Gastrocnemius medialis (tissue), 4 donors: ENCODE data around the gene CADM2. TPM values are rescaled to one million over a fixed set of nuclear protein-coding genes. Genes with fewer than 3 reads are reported as not detected.
"Not testable (repeated sequence)": the region's sequence is repeated elsewhere in the genome, so short reads cannot be mapped to it uniquely, and the experiment has no call there.

Source experiments
- ATAC-seq, 2 donors: fragments of 150-250 bp; one replicate each; pipeline ENCODE4 v1.9.1; 2016
- DNase-seq, 2 donors: peaks; one replicate each; pipeline ENCODE4 v3.0.0-alpha.2; 2019
- H3K27ac ChIP-seq, 4 donors: fragments of 200-600 bp; sonication (generic); 1 replicate in 1 of 4; 2 replicates in 3 of 4; pipeline ENCODE4 v1.5.1; 2016 to 2018; ENCODE audit warnings: mild to moderate bottlenecking in 2 of 4, moderate library complexity in 1 of 4
- H3K27me3 ChIP-seq, 3 donors: fragments of 200-600 bp; sonication (generic) in 2 of 3; 1 replicate in 1 of 3; 2 replicates in 2 of 3; pipeline versions ENCODE4 v1.5.1 to v1.6.0; 2016 to 2019; ENCODE audit warnings: mild to moderate bottlenecking in 1 of 3, moderate library complexity in 1 of 3
- H3K36me3 ChIP-seq, 2 donors: fragments of 200-600 bp; sonication (generic) in 1 of 2; one replicate each; pipeline ENCODE4 v1.5.1; 2017 to 2018
- H3K4me1 ChIP-seq, 2 donors: fragments of 200-600 bp; sonication (generic) in 1 of 2; one replicate each; pipeline ENCODE4 v1.5.1; 2016 to 2017; ENCODE audit warnings: mild to moderate bottlenecking in 2 of 2
- H3K4me3 ChIP-seq, 4 donors: fragments of 200-600 bp; sonication (generic) in 3 of 4; 1 replicate in 1 of 4; 2 replicates in 3 of 4; pipeline ENCODE4 v1.5.1; 2016 to 2019; ENCODE audit warnings: mild to moderate bottlenecking in 2 of 4
- H3K9me3 ChIP-seq, 3 donors: fragments of 200-600 bp; sonication (generic) in 2 of 3; 1 replicate in 1 of 3; 2 replicates in 2 of 3; pipeline ENCODE4 v1.5.1; 2016 to 2019
- CTCF ChIP-seq, 5 experiments: fragments of 450-650 bp in 3 of 5; fragments of 200-600 bp in 2 of 5; sonication (generic) in 2 of 5; IDR thresholded peaks in 4 of 5; conservative IDR thresholded peaks in 1 of 5; 1 replicate in 4 of 5; 2 replicates in 1 of 5; pipeline ENCODE4 v1.5.1; 2016 to 2019; ENCODE audit warnings: antibody characterized with exemption in 5 of 5, mild to moderate bottlenecking in 3 of 5, moderate library complexity in 3 of 5
- POLR2A ChIP-seq, 2 donors: fragments of 450-650 bp; IDR thresholded peaks; one replicate each; pipeline ENCODE4 v1.6.1; 2017; ENCODE audit warnings: antibody characterized with exemption in 2 of 2, mild to moderate bottlenecking in 2 of 2, moderate library complexity in 2 of 2
- in situ Hi-C, 4 donors: fragments of 200-750 bp; cut with MboI; loops; one replicate each; pipeline versions ENCODE4 v1.15.0 to v1.8.0; 2017; ENCODE audit warnings: low sequenced_read_pairs in 4 of 4
- intact Hi-C: fragments of 100-400 bp; cut with DNase I; formaldehyde crosslinking; loops from one replicate; pipeline ENCODE4 v1.15.1; 2023; ENCODE audit warnings: low total_unique reads
- total RNA-seq, 4 donors: library from RNA; depleted of rRNA; stranded (reverse); fragments of >200 nt; gene quantifications; one replicate each; pipeline versions ENCODE4 v1.1.0 to v1.2.3, GENCODE V29; 2016

CADM2 gene
- total RNA-seq, 4 donors from 2014 or later, result 2.7 to 9.0 (median 6.0) TPM

GRCh38 chr3:85487375-85487774 lies 528.6 kb downstream of the CADM2 start:
- no peak overlapping the region for H3K27ac ChIP-seq
- intact Hi-C loops (no loop called here), in situ Hi-C loops (no loop called here)
- DNase-seq (no peak), ATAC-seq (no peak)
- H3K9me3 ChIP-seq, result no peaks in the 10 kb centered on the region
- no peaks in the 10 kb centered on the region for H3K36me3 ChIP-seq
- H3K4me3 ChIP-seq, result no peak overlapping the region
- H3K27me3 ChIP-seq, result no peaks in the 10 kb centered on the region
- no peaks in the 10 kb centered on the region for H3K4me1 ChIP-seq
- no peak for TF ChIP-seq CTCF (IDR thresholded peaks at IDR 0.05 in 4 of 5, conservative IDR thresholded peaks at IDR 0.05 in 1 of 5)
- no peak for TF ChIP-seq POLR2A (IDR thresholded peaks at IDR 0.05)

- no peak overlapping the region for H3K4me3 ChIP-seq
- no peaks in the 10 kb centered on the region for H3K36me3 ChIP-seq
- no peak for DNase-seq
- no peak for ATAC-seq
- no peaks in the 10 kb centered on the region for H3K9me3 ChIP-seq
- no peaks in the 10 kb centered on the region for H3K4me1 ChIP-seq
- in situ Hi-C loops (no loop called here), intact Hi-C loops (no loop called here)
- no peaks in the 10 kb centered on the region for H3K27me3 ChIP-seq
- no peak for TF ChIP-seq CTCF (IDR thresholded peaks at IDR 0.05 in 4 of 5, conservative IDR thresholded peaks at IDR 0.05 in 1 of 5)
- TF ChIP-seq POLR2A (IDR thresholded peaks at IDR 0.05), result no peak
- no peak overlapping the region for H3K27ac ChIP-seq
Measured at GRCh38 chr3:85495602-85496001, 536.8 kb downstream of the CADM2 start.

- no peak overlapping the region for H3K4me3 ChIP-seq
- no peaks in the 10 kb centered on the region for H3K27me3 ChIP-seq
- no peak for ATAC-seq
- no peaks in the 10 kb centered on the region for H3K9me3 ChIP-seq
- no peak overlapping the region for H3K27ac ChIP-seq
- intact Hi-C loops, result no loop called here
- H3K4me1 ChIP-seq, result no peaks in the 10 kb centered on the region
- H3K36me3 ChIP-seq, result no peaks in the 10 kb centered on the region
- no peak for DNase-seq
- in situ Hi-C loops, result no loop called here
- no peak for TF ChIP-seq CTCF (IDR thresholded peaks at IDR 0.05 in 4 of 5, conservative IDR thresholded peaks at IDR 0.05 in 1 of 5)
- no peak for TF ChIP-seq POLR2A (IDR thresholded peaks at IDR 0.05)
Measured at GRCh38 chr3:85498177-85498576, 539.4 kb downstream of the CADM2 start.

DNA sequence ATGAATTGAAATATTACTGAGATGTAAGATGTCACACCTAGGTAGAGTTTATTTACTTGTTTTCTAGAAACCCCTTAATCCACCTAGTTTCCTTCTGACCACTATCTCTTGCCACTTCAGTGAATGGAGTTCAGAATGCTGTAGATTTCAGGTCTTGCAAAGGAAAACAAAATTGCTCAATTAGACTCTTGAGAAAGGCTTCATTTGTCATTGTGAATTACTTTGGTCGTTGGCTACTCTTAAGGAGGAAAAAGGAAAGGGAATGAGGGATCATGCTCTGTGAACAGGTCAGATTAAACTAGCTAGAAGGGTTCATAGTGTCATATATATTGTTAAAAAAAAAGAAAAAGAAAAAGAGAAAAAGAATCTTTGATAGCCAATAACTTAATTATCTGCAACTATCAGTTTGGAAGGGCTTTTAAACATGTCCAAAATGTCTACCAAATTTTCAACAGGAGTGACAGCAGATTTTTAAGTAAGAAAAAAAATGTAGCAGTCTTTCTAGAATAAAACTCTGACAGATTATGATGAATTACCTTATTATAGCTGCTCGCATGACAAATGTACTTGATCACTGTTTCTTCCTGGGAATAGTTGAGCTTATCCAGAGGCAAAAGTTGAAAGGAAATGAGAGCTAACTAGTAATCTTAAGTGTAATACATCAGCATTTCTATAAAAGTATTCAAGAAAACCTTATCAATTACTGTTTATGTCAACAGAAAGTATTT lies 543.5 kb downstream of the CADM2 start:
- Histone ChIP-seq H3K9me3 (no peaks in the 10 kb centered on the region), H3K4me1 (no peaks in the 10 kb centered on the region), H3K27ac (no peak overlapping the region), H3K4me3 (no peak overlapping the region), H3K36me3 (no peaks in the 10 kb centered on the region), H3K27me3 (no peaks in the 10 kb centered on the region)
- TF ChIP-seq POLR2A (IDR thresholded peaks at IDR 0.05) (no peak), CTCF (IDR thresholded peaks at IDR 0.05 in 4 of 5, conservative IDR thresholded peaks at IDR 0.05 in 1 of 5) (no peak)
- DNase-seq, result no peak
- in situ Hi-C loops (no loop called here), intact Hi-C loops (no loop called here)
- no peak for ATAC-seq

DNA sequence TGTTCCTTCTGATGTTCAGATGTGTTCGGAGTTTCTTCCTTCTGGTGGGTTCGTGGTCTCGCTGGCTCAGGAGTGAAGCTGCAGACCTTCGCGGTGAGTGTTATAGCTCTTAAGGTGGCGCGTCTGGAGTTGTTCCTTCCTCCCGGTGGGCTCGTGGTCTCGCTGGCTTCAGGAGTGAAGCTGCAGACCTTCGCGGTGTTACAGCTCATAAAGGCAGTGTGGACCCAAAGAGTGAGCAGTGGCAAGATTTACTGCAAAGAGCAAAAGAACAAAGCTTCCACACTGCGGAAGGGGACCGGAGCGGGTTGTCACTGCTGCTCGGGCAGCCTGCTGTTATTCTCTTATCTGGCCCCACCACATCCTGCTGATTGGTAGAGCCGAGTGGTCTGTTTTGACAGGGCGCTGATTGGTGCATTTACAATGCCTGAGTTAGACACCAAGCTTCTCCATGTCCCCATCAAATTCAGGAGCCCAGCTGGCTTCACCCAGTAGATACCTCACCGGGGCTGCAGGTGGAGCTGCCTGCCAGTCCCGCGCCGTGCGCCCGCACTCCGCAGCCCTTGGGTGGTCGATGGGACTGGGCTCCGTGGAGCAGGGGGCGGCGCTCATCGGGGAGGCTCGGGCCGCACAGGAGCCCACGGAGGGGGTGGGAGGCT lies 545.5 kb downstream of the CADM2 start:
- H3K27me3 ChIP-seq, H3K9me3 ChIP-seq, in situ Hi-C loops, DNase-seq, H3K27ac ChIP-seq, H3K4me1 ChIP-seq, H3K4me3 ChIP-seq, ATAC-seq, intact Hi-C loops, H3K36me3 ChIP-seq: not testable (repeated sequence)

- H3K27ac ChIP-seq, H3K27me3 ChIP-seq, H3K9me3 ChIP-seq, H3K36me3 ChIP-seq, intact Hi-C loops, DNase-seq, H3K4me1 ChIP-seq, ATAC-seq, H3K4me3 ChIP-seq, in situ Hi-C loops: not testable (repeated sequence)
Measured at GRCh38 chr3:85504785-85505511, 546.2 kb downstream of the CADM2 start.

- in situ Hi-C loops, result not testable (repeated sequence)
Measured at GRCh38 chr3:85507052-85507451, 548.3 kb downstream of the CADM2 start.

More at GRCh38 chr3:85507052-85507451, 548.3 kb downstream of the CADM2 start:
- H3K27ac ChIP-seq, H3K36me3 ChIP-seq, H3K4me1 ChIP-seq, H3K27me3 ChIP-seq, ATAC-seq, intact Hi-C loops, H3K4me3 ChIP-seq, DNase-seq, H3K9me3 ChIP-seq: not testable (repeated sequence)
